HepG2 (cell line): ENCODE results near the gene FBP1. TPM values are rescaled to one million over a fixed set of nuclear protein-coding genes. Genes with fewer than 3 reads are reported as not detected.

Experiments
- ASH2L ChIP-seq: fragments of 300-600, 200-600 bp; sonication (generic); IDR thresholded peaks from 2 replicates; pipeline ENCODE4 v1.7.0; 2017; ENCODE audit warnings: low read depth, mild to moderate bottlenecking, moderate library complexity, mixed read lengths, low read length; ENCODE audit not compliant: insufficient read length
- ELF1 ChIP-seq: sonication (generic); formaldehyde crosslinking; IDR thresholded peaks from 2 replicates; pipeline ENCODE4 v1.4.0; 2020; ENCODE audit warnings: missing genetic modification reagents
- FIP1L1 ChIP-seq: fragments of 200-400 bp; formaldehyde crosslinking; IDR thresholded peaks from 2 replicates; pipeline ENCODE4 v1.6.1; 2018; ENCODE audit warnings: low read depth, mild to moderate bottlenecking, low read length, moderate library complexity, borderline replicate concordance; ENCODE audit not compliant: insufficient read depth
- HOXA3 ChIP-seq: sonication (generic); formaldehyde crosslinking; IDR thresholded peaks from 2 replicates; pipeline ENCODE4 v1.5.0; 2020; ENCODE audit warnings: missing genetic modification reagents
- IRF2 ChIP-seq: IDR thresholded peaks from 2 replicates; pipeline ENCODE4 v1.6.1; 2018; ENCODE audit warnings: missing genetic modification reagents, missing compliant biosample characterization
- KAT7 ChIP-seq: IDR thresholded peaks from 2 replicates; pipeline ENCODE4 v1.6.1; 2018; ENCODE audit warnings: borderline replicate concordance, missing compliant biosample characterization
- KMT2A ChIP-seq: sonication (generic); formaldehyde crosslinking; IDR thresholded peaks from 2 replicates; pipeline ENCODE4 v1.4.0; 2020; ENCODE audit warnings: missing genetic modification reagents
- LCORL ChIP-seq, 2 experiments: fragments of 450-650 bp in 1 of 2; sonication (generic) in 1 of 2; formaldehyde crosslinking in 1 of 2; IDR thresholded peaks; 2 replicates each; pipeline versions ENCODE4 v1.5.0 to v1.6.1; 2017 to 2020; ENCODE audit warnings: antibody characterized with exemption in 1 of 2, missing genetic modification reagents in 1 of 2
- MEIS2 ChIP-seq: sonication (generic); formaldehyde crosslinking; IDR thresholded peaks from 2 replicates; pipeline ENCODE4 v1.9.0; 2021; ENCODE audit warnings: mild to moderate bottlenecking, missing genetic modification reagents
- MIER2 ChIP-seq: IDR thresholded peaks from 2 replicates; pipeline ENCODE4 v1.6.1; 2016; ENCODE audit warnings: missing biosample characterization, missing genetic modification reagents
- RXRB ChIP-seq: IDR thresholded peaks from 2 replicates; pipeline ENCODE4 v1.6.1; 2016; ENCODE audit warnings: borderline replicate concordance, missing genetic modification reagents, missing compliant biosample characterization
- SALL1 ChIP-seq: sonication (generic); formaldehyde crosslinking; IDR thresholded peaks from 2 replicates; pipeline ENCODE4 v1.8.0; 2022; ENCODE audit warnings: mild to moderate bottlenecking, missing genetic modification reagents
- SRSF4 ChIP-seq: fragments of 200-400 bp; formaldehyde crosslinking; IDR thresholded peaks from one replicate; pipeline ENCODE4 v1.6.1; 2018; ENCODE audit warnings: mild to moderate bottlenecking, low read depth, low read length, moderate library complexity; ENCODE audit not compliant: poor library complexity, severe bottlenecking
- STAG1 ChIP-seq: sonication (generic); formaldehyde crosslinking; IDR thresholded peaks from 2 replicates; pipeline ENCODE4 v1.4.0; 2020; ENCODE audit warnings: missing genetic modification reagents
- TBL1XR1 ChIP-seq: fragments of 150-350 bp; IDR thresholded peaks from 2 replicates; pipeline ENCODE4 v1.6.1; 2014; ENCODE audit warnings: borderline replicate concordance, low read length; ENCODE audit not compliant: partially characterized antibody
- TCF7 ChIP-seq: sonication (generic); IDR thresholded peaks from 2 replicates; pipeline ENCODE4 v1.6.1; 2016; ENCODE audit warnings: antibody characterized with exemption, low read depth
- XRCC5 ChIP-seq: fragments of 200-400 bp; formaldehyde crosslinking; optimal IDR thresholded peaks from 2 replicates; pipeline ENCODE3; 2017; ENCODE audit warnings: mild to moderate bottlenecking, low read length
- ZBTB1 ChIP-seq: sonication (generic); formaldehyde crosslinking; IDR thresholded peaks from 2 replicates; pipeline ENCODE4 v1.4.0; 2020; ENCODE audit warnings: missing genetic modification reagents, borderline replicate concordance
- ZNF331 ChIP-seq: sonication (generic); formaldehyde crosslinking; IDR thresholded peaks from 2 replicates; pipeline ENCODE4 v1.4.0; 2020; ENCODE audit warnings: missing genetic modification reagents
- ZNF441 ChIP-seq: sonication (generic); formaldehyde crosslinking; IDR thresholded peaks from 2 replicates; pipeline ENCODE4 v1.7.0; 2021; ENCODE audit warnings: missing genetic modification reagents, borderline replicate concordance
- ZNF792 ChIP-seq: IDR thresholded peaks from 2 replicates; pipeline ENCODE4 v1.6.1; 2016
- polyA plus RNA-seq, 8 experiments: library from polyadenylated mRNA; depleted of rRNA in 3 of 8; stranded (reverse) in 7 of 8; unstranded in 1 of 8; fragments of >200 nt; fragmentation: Illumina TruSeq in 4 of 8; extraction: Trizol in 4 of 8; gene quantifications; 2 replicates each; pipeline versions ENCODE4 v1.2.1 to v1.2.3, GENCODE V29; 2011 to 2016; ENCODE audit warnings: low read depth in 4 of 8, missing spikeins in 1 of 8, mixed read lengths in 1 of 8; ENCODE audit not compliant: insufficient read depth in 1 of 8
- total RNA-seq, 5 experiments: library from RNA; depleted of rRNA; stranded (reverse); fragments of >200 nt; fragmentation: Illumina TruSeq; extraction: Trizol; gene quantifications; 2 replicates each; pipeline ENCODE4 v1.2.3, GENCODE V29; 2016; ENCODE audit warnings: low read depth in 1 of 5
- TF ChIP-seq, protein P1 (sequence below): IDR thresholded peaks from 2 replicates; pipeline ENCODE4 v1.6.1; 2016; ENCODE audit warnings: low read depth, borderline replicate concordance
- TF ChIP-seq, protein P2 (sequence below): sonication (generic); formaldehyde crosslinking; IDR thresholded peaks from 2 replicates; pipeline ENCODE4 v1.4.0; 2020; ENCODE audit warnings: missing genetic modification reagents
- TF ChIP-seq, protein P3 (sequence below): sonication (generic); formaldehyde crosslinking; IDR thresholded peaks from 2 replicates; pipeline ENCODE4 v1.5.0; 2020; ENCODE audit warnings: mild to moderate bottlenecking, missing genetic modification reagents, moderate library complexity
- TF ChIP-seq, protein P4 (sequence below): sonication (generic); formaldehyde crosslinking; IDR thresholded peaks from 2 replicates; pipeline ENCODE4 v1.4.0; 2020; ENCODE audit warnings: missing genetic modification reagents, borderline replicate concordance

FBP1 gene
- total and polyA plus RNA-seq, 2 of the 13 experiments (the other 11 are each of a cell fraction or from before 2014, with no cell fraction given), result 0.29 to 0.53 TPM

DNA sequence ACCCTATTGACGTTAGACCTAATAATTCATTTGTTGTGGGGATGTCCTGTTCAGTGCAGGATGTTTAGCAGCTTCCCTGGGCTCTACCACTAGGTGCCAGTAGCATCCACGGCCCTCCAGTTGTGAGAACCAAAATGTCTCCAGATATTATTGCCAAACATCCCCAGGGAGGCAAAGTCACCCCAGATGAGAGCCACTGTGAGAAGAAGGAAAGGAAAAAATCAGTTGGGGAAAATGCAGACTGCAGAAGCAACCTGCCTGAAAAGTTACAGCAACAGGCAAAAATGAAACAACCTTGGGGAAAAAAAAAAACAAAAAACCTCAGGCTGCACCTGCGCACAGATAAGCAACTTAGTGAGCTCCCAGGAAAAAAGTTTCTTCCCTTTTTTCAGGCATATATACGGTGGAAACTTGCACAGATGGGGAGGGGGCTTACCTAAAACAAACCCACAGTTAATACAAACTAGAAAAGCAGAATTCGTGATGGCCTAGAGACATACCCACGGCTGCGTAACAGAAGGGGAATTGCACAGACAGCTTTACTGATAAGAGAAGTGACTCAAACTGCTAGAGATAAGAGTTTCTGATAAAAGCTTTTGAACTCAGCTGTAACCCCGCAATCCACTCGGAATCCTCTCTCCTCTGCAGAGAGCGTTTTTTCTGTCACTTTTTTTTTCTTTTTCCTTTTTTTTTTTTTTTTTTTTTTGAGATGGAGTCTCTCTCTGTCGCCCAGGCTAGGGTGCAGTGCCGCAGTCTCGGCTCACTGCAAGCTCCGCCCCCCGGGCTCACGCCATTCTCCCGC lies 29.8 kb upstream of the FBP1 start (continued):
- peak; percentile 34 for TF ChIP-seq ASH2L
- no peak for TF ChIP-seq FIP1L1
- peak; percentile 19; the same call in 1 of the 2 replicates for TF ChIP-seq KAT7 (CRISPR knock-in tag)
- TF ChIP-seq ZNF441 (CRISPR knock-in tag), result peak; percentile 4; the same call in 1 of the 2 replicates
- TF ChIP-seq ZBTB1 (CRISPR knock-in tag), result no peak
- TF ChIP-seq, protein P1, sequence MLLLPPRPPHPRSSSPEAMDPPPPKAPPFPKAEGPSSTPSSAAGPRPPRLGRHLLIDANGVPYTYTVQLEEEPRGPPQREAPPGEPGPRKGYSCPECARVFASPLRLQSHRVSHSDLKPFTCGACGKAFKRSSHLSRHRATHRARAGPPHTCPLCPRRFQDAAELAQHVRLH, result 0 out of 2 replicates have a peak, but pooled peaks have one; percentile 23
- TF ChIP-seq, protein P2, sequence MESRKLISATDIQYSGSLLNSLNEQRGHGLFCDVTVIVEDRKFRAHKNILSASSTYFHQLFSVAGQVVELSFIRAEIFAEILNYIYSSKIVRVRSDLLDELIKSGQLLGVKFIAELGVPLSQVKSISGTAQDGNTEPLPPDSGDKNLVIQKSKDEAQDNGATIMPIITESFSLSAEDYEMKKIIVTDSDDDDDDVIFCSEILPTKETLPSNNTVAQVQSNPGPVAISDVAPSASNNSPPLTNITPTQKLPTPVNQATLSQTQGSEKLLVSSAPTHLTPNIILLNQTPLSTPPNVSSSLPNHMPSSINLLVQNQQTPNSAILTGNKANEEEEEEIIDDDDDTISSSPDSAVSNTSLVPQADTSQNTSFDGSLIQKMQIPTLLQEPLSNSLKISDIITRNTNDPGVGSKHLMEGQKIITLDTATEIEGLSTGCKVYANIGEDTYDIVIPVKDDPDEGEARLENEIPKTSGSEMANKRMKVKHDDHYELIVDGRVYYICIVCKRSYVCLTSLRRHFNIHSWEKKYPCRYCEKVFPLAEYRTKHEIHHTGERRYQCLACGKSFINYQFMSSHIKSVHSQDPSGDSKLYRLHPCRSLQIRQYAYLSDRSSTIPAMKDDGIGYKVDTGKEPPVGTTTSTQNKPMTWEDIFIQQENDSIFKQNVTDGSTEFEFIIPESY, result 0 out of 2 replicates have a peak, but pooled peaks have one; percentile 23
- peak; percentile 43; the same call in 1 of the 2 replicates for TF ChIP-seq ZNF331 (CRISPR knock-in tag)
- no peak for TF ChIP-seq MEIS2 (CRISPR knock-in tag)
- peak; percentile 19; the same call in 1 of the 2 replicates for TF ChIP-seq SALL1 (CRISPR knock-in tag)
- TF ChIP-seq TCF7, result peak; percentile 19; the same call in 1 of the 2 replicates
- 0 out of 2 replicates have a peak, but pooled peaks have one; percentile 11 for TF ChIP-seq RXRB
- TF ChIP-seq LCORL (IDR thresholded peaks at IDR 0.05), result 0 out of 2 replicates have a peak, but pooled peaks have one; percentile 25
- no peak for TF ChIP-seq LCORL (CRISPR knock-in tag; IDR thresholded peaks at IDR 0.05)
- TF ChIP-seq KMT2A (CRISPR knock-in tag), result peak; percentile 38; the same call in 1 of the 2 replicates
- TF ChIP-seq, protein P3, sequence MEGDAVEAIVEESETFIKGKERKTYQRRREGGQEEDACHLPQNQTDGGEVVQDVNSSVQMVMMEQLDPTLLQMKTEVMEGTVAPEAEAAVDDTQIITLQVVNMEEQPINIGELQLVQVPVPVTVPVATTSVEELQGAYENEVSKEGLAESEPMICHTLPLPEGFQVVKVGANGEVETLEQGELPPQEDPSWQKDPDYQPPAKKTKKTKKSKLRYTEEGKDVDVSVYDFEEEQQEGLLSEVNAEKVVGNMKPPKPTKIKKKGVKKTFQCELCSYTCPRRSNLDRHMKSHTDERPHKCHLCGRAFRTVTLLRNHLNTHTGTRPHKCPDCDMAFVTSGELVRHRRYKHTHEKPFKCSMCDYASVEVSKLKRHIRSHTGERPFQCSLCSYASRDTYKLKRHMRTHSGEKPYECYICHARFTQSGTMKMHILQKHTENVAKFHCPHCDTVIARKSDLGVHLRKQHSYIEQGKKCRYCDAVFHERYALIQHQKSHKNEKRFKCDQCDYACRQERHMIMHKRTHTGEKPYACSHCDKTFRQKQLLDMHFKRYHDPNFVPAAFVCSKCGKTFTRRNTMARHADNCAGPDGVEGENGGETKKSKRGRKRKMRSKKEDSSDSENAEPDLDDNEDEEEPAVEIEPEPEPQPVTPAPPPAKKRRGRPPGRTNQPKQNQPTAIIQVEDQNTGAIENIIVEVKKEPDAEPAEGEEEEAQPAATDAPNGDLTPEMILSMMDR, result peak; percentile 85
- TF ChIP-seq HOXA3 (CRISPR knock-in tag), result peak; percentile 74
- 0 out of 2 replicates have a peak, but pooled peaks have one; percentile 27 for TF ChIP-seq ZNF792 (CRISPR knock-in tag)
- TF ChIP-seq SRSF4, result no peak
- TF ChIP-seq XRCC5, result peak; percentile 26
- no peak for TF ChIP-seq TBL1XR1
- TF ChIP-seq, protein P4, sequence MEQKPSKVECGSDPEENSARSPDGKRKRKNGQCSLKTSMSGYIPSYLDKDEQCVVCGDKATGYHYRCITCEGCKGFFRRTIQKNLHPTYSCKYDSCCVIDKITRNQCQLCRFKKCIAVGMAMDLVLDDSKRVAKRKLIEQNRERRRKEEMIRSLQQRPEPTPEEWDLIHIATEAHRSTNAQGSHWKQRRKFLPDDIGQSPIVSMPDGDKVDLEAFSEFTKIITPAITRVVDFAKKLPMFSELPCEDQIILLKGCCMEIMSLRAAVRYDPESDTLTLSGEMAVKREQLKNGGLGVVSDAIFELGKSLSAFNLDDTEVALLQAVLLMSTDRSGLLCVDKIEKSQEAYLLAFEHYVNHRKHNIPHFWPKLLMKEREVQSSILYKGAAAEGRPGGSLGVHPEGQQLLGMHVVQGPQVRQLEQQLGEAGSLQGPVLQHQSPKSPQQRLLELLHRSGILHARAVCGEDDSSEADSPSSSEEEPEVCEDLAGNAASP (CRISPR knock-in tag), result peak; percentile 29; the same call in 1 of the 2 replicates
- TF ChIP-seq STAG1, result peak; percentile 86
- 0 out of 2 replicates have a peak, but pooled peaks have one; percentile 44 for TF ChIP-seq MIER2 (CRISPR knock-in tag)
- no peak for TF ChIP-seq IRF2 (CRISPR knock-in tag)
- TF ChIP-seq ELF1 (CRISPR knock-in tag), result peak; percentile 32
